GM21526 (cell line): ENCODE measurements around the gene ABCB11.
A peak's percentile ranks its signal among the peaks of the same experiment; 100 is the strongest.

Experiments
- ATAC-seq: cut with Tn5 transposase; IDR thresholded peaks from one replicate; pipeline ENCODE4 v1.9.1; 2021; ENCODE audit warnings: moderate library complexity; ENCODE audit not compliant: unreplicated experiment, low FRiP score

The ABCB11 gene

GRCh38 chr2:168981651-168982050 is 49.5 kb downstream of the ABCB11 start:
- ATAC-seq, result no peak

DNA sequence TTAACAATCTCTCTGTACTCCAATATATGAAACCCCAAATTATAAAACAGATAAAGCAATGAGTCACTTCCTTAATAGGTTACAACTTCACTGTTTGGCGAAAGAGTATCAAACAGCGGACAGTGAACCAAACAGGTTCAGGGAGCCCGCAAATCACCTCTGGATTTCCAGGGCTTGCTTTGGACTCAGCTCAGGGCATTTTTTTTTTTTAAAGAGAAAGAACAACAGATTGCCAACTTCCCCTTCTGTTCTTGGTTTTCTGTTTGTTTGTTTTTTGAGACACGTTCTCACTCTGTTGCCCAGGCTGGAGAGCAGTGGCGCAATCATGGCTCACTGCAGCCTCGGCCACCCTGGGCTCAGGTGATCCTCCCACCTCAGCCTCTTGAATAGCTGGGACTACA is 52.7 kb downstream of the ABCB11 start:
- no peak for ATAC-seq

DNA sequence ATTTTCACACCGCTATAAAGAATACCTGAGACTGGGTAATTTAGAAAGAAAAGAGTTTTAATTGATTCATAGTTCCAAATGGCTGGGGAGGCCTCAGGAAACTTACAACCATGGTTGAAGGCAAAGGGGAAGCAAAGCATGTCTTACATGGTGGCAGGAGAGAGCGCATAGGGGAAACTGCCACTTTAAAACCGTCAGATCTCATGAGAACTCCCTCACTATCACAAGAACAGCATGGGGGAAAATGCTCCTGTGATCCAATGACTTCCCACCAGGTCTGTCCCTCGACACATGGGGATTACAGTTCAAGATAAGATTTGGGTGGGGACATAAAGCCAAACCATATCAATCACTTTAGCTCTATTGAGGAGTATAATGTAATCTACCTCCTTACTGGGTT is 53.5 kb downstream of the ABCB11 start:
- no peak for ATAC-seq

DNA sequence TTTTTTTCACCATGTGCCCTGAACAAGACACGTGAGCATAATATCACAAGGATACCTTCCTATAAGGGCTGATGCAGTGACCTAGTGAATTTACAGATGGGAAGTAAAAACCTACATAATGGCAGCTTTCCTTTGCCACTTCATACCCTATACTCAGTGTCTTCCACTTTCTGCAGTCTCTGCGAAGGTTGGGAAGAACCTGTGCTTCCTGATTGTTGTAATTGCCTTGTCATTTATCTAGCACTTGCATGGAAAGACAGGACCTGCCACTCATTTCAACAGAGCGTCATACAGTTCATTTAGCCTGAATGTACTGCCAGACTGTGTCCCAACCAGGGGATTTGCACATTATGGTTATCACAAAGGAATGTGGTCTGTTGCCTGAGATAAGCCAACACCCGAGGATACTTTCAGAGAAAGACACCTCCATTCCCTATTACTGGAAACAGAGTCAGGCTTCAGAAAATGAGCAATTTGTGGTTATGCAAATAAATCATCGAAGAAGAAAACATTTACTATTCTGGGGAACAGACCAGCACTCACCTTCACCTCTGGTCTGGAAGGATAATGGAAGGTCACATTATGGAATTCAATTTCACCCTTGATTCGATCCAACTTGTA is 55.0 kb downstream of the ABCB11 start:
- ATAC-seq, result no peak

DNA sequence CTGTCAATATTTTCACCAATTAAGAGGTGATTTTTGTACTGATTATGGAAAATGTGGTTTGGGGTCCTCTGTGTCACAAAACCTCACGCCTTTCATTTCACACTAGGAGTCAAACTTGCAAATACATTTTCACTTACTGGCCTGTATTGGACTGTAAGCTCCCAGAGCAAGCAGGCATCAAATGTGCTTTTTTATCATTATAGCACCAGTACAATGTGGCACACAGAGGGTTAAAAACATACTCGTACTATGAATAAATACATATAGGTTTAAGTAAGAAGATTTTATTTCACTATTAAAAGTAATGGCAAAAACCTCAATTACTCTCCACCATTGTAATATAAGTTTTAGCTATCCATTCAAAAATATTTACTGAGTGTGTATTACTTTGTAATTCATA is 56.7 kb downstream of the ABCB11 start:
- ATAC-seq, result no peak

DNA sequence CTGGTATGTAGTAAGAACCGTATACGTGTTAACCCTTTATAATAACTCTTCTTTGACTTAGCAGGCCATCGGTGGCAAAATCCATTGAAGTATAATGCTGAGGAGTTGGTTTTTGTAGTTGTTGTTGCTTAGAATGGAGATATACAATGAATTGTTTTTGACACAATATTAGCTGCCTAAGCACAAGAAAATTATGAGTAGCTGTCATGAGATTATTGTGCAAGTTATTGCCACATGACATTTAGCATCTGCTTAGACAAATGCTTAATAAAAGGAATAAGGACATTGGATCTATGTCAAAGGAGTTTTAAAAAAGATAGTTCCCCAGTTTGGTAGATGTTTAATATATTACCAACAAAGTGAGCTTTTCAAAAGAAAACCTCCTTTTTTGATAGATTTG is 59.9 kb downstream of the ABCB11 start:
- no peak for ATAC-seq

- no peak for ATAC-seq
Observed at GRCh38 chr2:168970711-168971233, 60.4 kb downstream of the ABCB11 start.

GRCh38 chr2:168969865-168970264 is 61.3 kb downstream of the ABCB11 start:
- ATAC-seq, result no peak

GRCh38 chr2:168968342-168968741 is 62.8 kb downstream of the ABCB11 start:
- ATAC-seq, result no peak

DNA sequence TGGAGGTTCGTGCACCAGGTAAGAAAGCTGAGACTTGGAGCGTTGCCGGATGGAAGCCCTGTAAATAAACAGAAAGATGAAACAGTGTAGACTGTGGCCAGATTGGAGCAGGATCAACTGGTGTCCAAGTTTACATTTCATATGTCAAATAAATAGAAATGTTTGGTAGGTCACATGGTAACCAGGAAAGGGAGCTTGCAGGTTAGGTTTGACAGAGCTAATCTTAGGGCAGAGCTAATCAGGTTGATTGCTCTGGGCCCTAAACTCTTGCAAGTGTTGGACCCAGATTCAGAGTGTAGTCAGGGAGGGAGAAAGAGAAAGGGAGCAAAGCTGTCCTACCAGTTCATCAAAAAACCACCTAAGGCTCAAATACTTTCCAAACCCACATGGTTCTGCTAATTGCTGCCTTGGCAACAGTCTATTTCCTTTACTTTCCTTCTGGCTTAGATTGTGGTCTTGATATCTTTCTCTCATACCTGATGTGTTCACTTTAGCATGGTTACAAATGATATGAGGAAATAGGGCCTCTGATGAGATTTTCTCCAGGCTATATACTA is 66.8 kb downstream of the ABCB11 start:
- ATAC-seq, result no peak

DNA sequence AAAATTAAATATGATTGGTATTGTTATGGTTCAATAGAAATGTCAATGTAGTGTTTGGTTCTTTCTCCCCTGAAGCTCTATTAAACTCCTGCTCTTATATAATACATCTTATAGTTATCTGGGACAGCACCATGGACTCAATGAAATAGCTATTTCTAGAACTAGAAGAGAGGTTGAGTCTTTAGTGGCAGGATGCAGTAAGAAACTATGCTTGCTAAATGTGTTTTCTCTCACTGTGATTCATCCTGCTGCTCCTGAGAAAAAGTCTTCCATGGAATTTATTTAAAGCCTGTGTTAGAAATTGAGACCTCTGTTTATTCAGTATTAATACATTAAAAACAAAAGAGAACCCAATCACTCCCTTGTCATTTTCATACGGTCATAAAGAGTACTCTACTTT is 68.5 kb downstream of the ABCB11 start:
- ATAC-seq, result no peak

GRCh38 chr2:168961450-168962229 is 69.5 kb downstream of the ABCB11 start:
- peak; percentile 92 for ATAC-seq

GRCh38 chr2:168956392-168956791 is 74.7 kb downstream of the ABCB11 start:
- no peak for ATAC-seq

DNA sequence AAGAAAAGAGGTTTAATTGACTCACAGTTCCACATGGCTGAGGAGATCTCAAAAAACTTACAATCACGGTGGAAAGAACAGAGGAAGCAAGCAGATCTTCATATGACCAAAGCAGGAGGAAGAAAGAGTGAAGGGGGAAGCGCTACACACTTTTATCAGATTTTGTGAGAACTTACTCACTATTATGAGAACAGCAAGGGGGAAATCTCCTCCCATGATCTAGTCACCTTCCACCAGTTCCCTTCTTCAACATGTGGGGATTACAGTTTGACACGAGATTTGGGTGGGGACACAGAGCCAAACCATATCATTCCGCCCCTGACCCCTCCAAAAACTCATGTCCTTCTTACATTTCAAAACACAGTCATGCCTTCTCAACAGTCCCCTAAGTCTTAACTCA is 75.8 kb downstream of the ABCB11 start:
- ATAC-seq, result no peak

DNA sequence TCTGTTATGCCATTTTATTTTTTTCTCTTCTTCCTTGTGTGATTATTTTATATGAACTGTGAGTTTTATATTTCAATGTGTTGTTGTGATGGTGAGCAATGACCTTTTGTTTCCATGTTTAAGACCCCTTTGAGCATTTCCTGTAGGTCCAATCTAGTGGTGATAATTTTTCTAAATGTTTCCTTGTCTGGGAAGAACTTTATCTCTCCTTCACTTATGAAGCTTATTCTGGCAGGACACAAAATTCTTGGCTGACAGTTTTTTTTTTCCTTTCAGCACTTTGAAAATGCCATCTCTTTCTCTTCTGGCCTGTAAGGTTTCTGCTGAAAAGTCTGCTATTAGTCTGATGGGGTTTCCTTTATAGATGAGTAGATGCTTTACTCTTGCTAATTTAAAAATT is 76.9 kb downstream of the ABCB11 start:
- no peak for ATAC-seq

GRCh38 chr2:168952424-168952823 is 78.7 kb downstream of the ABCB11 start:
- no peak for ATAC-seq

DNA sequence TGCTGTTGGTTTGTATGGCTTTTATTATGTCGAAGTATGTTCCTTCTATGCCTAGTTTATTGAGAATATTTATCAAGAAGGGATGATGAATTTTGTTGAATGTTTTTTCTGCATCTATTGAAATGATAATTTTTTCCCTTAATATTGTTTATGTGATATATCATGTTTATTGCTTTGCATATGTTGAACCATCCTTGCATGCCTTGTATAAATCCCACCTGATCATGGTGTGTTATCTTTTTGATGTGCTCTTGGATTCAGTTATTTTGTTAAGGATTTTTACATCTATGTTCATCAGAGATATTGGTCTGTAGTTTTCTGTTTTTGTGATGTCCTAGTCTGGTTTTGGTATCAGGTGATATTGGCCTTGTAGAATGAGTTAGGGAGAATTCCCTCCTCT is 79.3 kb downstream of the ABCB11 start:
- no peak for ATAC-seq

DNA sequence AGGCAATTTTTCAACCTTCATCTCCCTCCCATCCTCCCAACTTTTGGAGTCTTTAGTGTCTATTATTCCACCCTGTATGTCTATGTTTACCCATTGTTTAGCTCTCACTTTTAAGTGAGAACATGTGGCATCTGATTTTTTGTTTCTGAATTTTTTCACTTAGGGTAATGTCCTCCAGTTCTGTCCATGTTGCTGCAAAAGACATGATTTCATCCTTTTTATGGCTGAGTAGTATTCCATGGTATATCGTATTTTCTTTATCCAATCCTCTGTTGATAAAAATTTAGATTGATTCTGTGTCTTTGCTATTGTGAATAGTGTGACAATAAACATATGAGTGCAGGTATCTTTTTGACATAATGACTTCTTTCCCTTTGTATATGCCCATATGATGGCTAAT is 81.8 kb downstream of the ABCB11 start:
- ATAC-seq, result no peak

- ATAC-seq, result no peak
Observed at GRCh38 chr2:168948621-168949212, 82.4 kb downstream of the ABCB11 start.

DNA sequence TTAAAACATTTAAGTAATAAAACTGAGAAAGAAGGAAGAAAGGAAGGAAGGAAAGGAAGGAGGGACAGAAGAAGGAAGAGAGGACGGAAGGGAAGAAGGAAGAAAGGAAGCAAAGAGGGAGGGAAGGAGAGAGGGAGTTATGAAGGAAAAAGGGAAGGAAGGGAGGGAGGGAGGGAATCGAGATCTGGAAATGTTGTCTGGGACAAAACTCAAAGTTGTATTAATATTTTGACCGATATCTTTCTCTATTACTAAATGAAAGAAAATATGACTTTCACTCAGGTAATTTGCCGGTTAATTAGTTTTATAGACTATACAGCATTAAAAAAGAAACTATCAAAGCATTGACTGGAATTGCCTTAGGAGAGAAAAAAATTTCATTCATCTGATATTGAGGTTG is 85.6 kb downstream of the ABCB11 start:
- no peak for ATAC-seq

DNA sequence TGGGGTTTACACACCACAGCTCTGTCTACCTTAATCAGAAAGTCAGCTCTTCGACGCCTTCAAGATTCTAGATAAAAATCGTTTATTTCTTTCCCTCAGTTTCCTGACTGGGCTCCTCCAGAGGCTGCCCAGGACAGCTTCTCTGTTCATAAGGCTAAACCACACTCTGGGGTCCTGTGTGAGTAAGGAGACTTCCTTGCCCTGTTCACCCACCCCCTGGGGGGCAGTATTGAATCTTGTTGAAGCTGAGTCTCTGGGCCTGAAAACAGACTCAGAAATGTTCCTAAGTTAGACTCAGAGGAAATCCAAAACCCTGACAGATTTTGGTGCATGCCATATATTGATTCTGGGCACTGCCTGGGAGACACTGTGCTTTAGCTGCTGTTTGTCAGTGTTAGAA is 87.1 kb downstream of the ABCB11 start:
- no peak for ATAC-seq
